ENCODE measurements around the gene SEC14L1.

SEC14L1 gene

DNA sequence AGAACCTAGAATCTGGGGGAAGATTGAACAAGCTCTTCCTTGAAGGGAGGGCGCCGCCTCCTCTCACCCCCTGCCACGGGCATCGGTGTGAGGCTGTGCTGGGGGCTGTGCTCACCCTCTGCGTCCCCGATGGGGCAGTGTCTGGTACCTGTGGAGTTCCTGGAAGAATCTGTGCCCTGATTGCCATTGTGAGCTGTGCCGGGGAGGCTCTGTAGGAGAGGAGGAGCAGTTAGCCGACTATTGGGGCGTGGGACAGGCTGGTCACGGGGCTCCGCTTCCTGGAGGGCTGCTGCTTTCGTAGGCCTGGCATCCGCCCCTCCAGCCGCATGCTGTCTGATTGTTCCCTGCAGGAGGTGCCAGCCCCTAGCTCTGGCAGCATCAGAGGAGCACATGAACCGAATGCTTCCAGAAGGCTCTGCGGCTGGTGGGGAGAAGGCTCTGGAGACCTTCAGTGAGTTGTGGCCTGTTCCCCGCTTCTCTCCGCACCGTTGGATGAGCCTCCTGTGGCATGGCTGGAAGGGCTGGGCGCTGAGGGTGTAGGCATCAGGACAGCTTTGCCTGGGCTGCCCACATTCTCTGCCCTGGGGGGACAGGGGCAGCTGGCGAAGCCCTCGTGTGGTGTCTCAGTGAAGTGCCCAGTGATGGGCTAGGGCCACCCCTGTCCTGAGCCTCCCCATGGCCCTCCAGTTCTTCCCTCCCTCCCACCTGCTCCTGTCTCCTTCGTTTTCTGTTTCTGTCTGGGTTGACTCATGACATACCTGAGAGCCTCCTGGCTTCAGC is 86.9 kb downstream of the SEC14L1 start:
- Histone ChIP-seq H3K36me3 (replicated peaks) (peaks cover 2% of the 10 kb centered on the region), H3K4me3 (ENCODE audit: low read depth, low read length) (no peak overlapping the region), H3K27me3 (replicated peaks) (no peaks in the 10 kb centered on the region), H3K27ac (no peak overlapping the region)
- TF ChIP-seq, protein P1, sequence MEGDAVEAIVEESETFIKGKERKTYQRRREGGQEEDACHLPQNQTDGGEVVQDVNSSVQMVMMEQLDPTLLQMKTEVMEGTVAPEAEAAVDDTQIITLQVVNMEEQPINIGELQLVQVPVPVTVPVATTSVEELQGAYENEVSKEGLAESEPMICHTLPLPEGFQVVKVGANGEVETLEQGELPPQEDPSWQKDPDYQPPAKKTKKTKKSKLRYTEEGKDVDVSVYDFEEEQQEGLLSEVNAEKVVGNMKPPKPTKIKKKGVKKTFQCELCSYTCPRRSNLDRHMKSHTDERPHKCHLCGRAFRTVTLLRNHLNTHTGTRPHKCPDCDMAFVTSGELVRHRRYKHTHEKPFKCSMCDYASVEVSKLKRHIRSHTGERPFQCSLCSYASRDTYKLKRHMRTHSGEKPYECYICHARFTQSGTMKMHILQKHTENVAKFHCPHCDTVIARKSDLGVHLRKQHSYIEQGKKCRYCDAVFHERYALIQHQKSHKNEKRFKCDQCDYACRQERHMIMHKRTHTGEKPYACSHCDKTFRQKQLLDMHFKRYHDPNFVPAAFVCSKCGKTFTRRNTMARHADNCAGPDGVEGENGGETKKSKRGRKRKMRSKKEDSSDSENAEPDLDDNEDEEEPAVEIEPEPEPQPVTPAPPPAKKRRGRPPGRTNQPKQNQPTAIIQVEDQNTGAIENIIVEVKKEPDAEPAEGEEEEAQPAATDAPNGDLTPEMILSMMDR (IDR thresholded peaks at IDR 0.05; ENCODE audit: low read depth, low read length, missing control alignments) = no peak
- in situ Hi-C loops (cut with HindIII; ENCODE audit: low pct_ligation_motif_present, low sequenced_read_pairs) = no loop called here
- DNase-seq = no peak

DNA sequence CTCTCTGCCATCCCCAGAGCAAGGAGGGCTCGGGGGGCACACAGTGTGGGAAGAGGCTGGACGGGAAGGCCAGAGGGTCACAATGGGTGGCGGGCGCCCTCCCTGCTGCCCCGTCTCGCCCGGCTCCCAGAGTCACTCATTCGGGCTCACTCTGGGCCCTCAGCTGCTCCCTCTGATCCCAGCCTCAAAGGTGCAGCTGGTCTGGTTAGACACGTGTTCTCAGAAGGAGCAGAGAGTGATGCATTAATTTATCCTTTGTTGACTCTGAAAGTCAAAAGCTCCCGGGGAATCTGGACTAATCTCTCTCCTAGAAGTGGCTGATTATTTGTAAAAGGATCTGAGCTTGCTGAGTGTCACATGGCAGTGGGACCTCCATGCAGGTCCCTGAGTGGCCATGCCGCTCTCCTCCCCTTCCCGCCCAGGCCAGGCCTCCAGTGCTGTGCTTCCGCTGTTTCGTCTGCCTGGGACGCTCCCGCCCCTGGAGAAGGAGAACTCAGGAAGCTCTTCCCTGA is 87.5 kb downstream of the SEC14L1 start:
- Histone ChIP-seq H3K27me3 (replicated peaks) (no peaks in the 10 kb centered on the region), H3K36me3 (replicated peaks) (peaks cover 2% of the 10 kb centered on the region), H3K27ac (no peak overlapping the region), H3K4me3 (ENCODE audit: low read depth, low read length) (no peak overlapping the region)
- DNase-seq = no peak
- TF ChIP-seq, protein P1 (IDR thresholded peaks at IDR 0.05; ENCODE audit: low read depth, low read length, missing control alignments) = no peak
- in situ Hi-C loops (cut with HindIII; ENCODE audit: low pct_ligation_motif_present, low sequenced_read_pairs) = no loop called here

DNA sequence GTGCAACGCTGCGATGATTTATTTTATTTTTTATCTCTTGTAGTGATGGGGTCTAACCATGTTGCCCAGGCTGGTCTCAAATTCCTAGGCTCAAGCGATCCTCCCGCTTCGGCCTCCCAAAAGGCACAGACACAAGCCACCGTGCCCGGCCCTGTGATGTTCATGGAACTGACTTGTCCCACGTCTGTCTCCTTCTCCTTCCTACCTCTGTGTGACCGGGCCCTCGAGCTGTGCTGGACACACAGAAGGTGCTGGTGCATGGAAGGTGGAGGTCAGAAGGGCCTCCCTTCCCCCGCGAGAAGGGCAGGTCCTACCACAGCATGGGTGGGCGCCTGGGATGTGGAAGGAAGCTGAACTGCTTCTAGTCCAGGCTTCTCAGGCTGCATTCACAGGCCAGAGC is 88.0 kb downstream of the SEC14L1 start:
- TF ChIP-seq, protein P1 (IDR thresholded peaks at IDR 0.05; ENCODE audit: low read depth, low read length, missing control alignments) = no peak
- DNase-seq = no peak
- peaks cover 2% of the 10 kb centered on the region for H3K36me3 ChIP-seq (replicated peaks)
- H3K27ac ChIP-seq = no peak overlapping the region
- H3K4me3 ChIP-seq (ENCODE audit: low read depth, low read length) = no peak overlapping the region
- in situ Hi-C loops (cut with HindIII; ENCODE audit: low pct_ligation_motif_present, low sequenced_read_pairs) = no loop called here
- H3K27me3 ChIP-seq (replicated peaks) = no peaks in the 10 kb centered on the region

DNA sequence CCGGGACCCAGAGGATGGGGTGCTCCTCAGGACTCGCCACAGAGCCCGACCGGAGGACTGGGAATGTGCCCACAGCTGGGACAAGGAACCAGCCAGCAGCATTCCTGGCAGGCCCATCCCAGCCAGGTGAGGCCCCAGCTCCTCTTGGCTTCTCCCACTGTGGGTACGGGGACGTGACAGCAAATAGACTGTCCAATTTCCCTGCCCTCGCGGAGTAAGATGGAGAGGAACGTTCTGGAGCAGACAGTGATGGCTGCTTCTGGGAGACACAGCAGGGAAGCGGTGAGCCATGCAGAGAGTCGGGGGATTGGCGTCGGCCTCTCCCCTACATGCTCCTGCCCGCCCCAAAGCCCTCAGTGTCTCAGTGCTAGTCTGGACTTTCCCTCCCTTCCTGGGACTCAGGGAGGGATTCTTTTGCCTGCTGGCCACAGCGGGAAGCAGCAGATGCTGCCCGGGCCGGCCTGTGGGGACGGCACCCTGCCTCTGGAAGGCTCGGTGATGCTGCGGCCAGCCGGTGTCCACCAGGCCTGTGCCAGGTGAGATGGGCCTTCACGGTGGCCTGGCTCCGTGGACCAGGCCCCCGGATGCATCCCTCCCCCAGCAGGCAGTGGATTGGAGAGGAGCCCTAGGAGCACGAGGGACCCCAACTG is 89.1 kb downstream of the SEC14L1 start:
- H3K27ac ChIP-seq = no peak overlapping the region
- TF ChIP-seq, protein P1 (IDR thresholded peaks at IDR 0.05; ENCODE audit: low read depth, low read length, missing control alignments) = no peak
- no peak for DNase-seq
- no peaks in the 10 kb centered on the region for H3K27me3 ChIP-seq (replicated peaks)
- no peaks in the 10 kb centered on the region for H3K36me3 ChIP-seq (replicated peaks)
- H3K4me3 ChIP-seq (ENCODE audit: low read depth, low read length) = no peak overlapping the region
- in situ Hi-C loops (cut with HindIII; ENCODE audit: low pct_ligation_motif_present, low sequenced_read_pairs) = no loop called here

DNA sequence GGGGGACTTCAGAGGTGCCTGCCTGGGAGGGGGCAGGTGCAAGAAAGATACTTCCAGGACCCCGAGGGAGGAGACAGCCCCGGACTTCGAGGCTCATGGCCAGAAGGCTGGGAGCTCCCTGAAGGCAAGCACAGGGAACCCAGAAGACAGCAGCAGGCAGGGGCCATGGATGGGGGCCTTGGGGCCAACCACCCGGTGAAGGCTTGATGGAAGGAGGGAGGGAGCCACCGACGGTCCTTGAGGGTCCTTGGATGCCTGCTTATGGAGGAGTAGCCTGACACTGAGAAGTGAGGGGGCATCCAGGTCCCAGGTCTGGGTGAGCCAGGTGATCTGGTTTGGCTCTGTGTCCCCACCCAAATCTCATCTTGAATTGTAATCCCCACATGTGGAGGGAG is 89.7 kb downstream of the SEC14L1 start:
- in situ Hi-C loops (cut with HindIII; ENCODE audit: low pct_ligation_motif_present, low sequenced_read_pairs) = no loop called here

More for the DNA sequence above, 89.7 kb downstream of the SEC14L1 start:
- Histone ChIP-seq H3K4me3 (ENCODE audit: low read depth, low read length) (no peak overlapping the region), H3K27me3 (replicated peaks) (no peaks in the 10 kb centered on the region), H3K36me3 (replicated peaks) (no peaks in the 10 kb centered on the region), H3K27ac (no peak overlapping the region)
- TF ChIP-seq, protein P1 (IDR thresholded peaks at IDR 0.05; ENCODE audit: low read depth, low read length, missing control alignments) = no peak
- no peak for DNase-seq

Measured in brain microvascular endothelial cell (primary cell).